Measurements from ENCODE around the gene SMARCB1.
A peak's percentile ranks its signal among the peaks of the same experiment; 100 is the strongest.

The SMARCB1 gene

DNA sequence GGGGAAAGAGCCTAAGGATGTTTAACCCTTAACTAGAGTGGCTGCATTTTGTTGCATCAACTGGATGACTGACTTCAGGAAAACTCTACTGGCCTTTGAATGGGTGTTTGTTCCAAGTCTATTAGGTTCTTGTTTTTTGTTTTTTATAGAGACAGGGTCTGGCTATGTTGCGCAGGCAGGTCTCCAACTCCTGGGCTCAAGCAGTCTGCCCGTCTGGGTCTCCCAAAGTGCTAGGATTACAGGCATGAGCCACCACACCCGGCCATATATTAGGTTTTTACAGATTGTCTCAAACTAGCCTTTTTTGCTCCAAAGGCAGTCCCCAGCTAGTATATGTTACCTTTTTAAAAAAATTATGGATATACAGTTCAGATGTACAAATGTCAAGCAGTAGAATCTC, 1.1 kb downstream of the SMARCB1 start:
- Histone ChIP-seq H3K9ac (ENCODE audit: low read depth in 1 of 2, low read length in 2 of 2) (peak overlapping the region; percentile 71 to 82), H3K36me3 (ENCODE audit: control insufficient read depth in 1 of 2, insufficient read depth in 2 of 2, low read length in 2 of 2) (peaks cover 8 to 25% of the 10 kb centered on the region in 2 donors), H3K4me1 (ENCODE audit: control insufficient read depth in 1 of 2, insufficient read depth in 2 of 2, low read length in 2 of 2) (peaks cover 29 to 33% of the 10 kb centered on the region in 2 donors), H3K27me3 (ENCODE audit: control insufficient read depth in 1 of 2, insufficient read depth in 2 of 2, low read length in 2 of 2) (no peaks in the 10 kb centered on the region), H3K9me3 (ENCODE audit: control insufficient read depth in 1 of 2, low read length in 2 of 2) (no peaks in the 10 kb centered on the region), H3K27ac (ENCODE audit: low read depth, low read length) (no peak overlapping the region), H3K4me3 (ENCODE audit: low read depth in 1 of 2, low read length in 2 of 2) (peak overlapping the region; percentile 91 to 94)

DNA sequence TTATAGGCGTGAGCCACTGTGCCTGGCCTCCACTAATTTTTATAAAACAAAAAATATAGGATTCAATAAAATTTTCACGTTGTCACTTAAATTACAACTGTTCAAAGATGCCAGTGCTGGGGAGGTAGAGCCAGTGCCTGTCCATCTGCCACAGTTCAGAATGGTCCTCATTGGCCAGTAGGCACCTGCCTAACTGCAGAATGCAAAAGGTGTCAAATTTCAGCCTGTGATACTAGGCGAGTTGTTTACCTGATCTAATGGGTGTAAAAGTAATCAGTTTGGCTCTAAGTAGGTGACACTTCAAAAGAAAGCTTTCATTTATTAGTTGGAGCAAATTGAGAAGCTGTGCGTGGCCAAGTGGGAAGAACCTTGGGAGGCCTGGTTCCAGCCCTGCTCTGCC, 2.4 kb downstream of the SMARCB1 start:
- H3K4me3 ChIP-seq (ENCODE audit: low read depth in 1 of 2, low read length in 2 of 2) = no peak overlapping the region
- H3K27me3 ChIP-seq (ENCODE audit: control insufficient read depth in 1 of 2, insufficient read depth in 2 of 2, low read length in 2 of 2) = no peaks in the 10 kb centered on the region
- peaks cover 23 to 28% of the 10 kb centered on the region in 2 donors for H3K4me1 ChIP-seq (ENCODE audit: control insufficient read depth in 1 of 2, insufficient read depth in 2 of 2, low read length in 2 of 2)
- no peak overlapping the region for H3K9ac ChIP-seq (ENCODE audit: low read depth in 1 of 2, low read length in 2 of 2)
- H3K36me3 ChIP-seq (ENCODE audit: control insufficient read depth in 1 of 2, insufficient read depth in 2 of 2, low read length in 2 of 2) = peaks cover 11 to 35% of the 10 kb centered on the region in 2 donors
- no peaks in the 10 kb centered on the region for H3K9me3 ChIP-seq (ENCODE audit: control insufficient read depth in 1 of 2, low read length in 2 of 2)
- H3K27ac ChIP-seq (ENCODE audit: low read depth, low read length) = no peak overlapping the region

DNA sequence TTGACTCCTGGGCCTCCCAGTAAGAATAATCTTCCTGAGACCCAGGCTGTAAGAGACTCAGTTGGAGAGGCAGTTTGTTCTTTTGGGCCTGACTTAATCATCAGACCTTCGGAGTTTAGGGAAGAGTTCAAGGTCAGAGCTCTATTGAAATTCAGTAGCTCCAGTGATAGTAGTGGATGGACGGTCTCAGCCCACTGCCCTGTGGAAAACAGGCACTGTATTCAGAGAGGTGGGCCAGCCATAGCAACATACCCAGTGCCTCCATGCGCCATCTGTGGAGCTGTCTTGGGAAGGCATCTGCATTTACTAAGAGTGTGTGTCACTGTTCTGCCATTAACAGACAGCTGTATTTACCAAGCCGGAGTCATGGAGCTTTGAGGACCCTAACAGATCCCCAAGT, 2.9 kb downstream of the SMARCB1 start:
- Histone ChIP-seq H3K4me3 (ENCODE audit: low read depth in 1 of 2, low read length in 2 of 2) (no peak overlapping the region), H3K27me3 (ENCODE audit: control insufficient read depth in 1 of 2, insufficient read depth in 2 of 2, low read length in 2 of 2) (no peaks in the 10 kb centered on the region), H3K36me3 (ENCODE audit: control insufficient read depth in 1 of 2, insufficient read depth in 2 of 2, low read length in 2 of 2) (peaks cover 11 to 40% of the 10 kb centered on the region in 2 donors), H3K9ac (ENCODE audit: low read depth in 1 of 2, low read length in 2 of 2) (no peak overlapping the region), H3K4me1 (ENCODE audit: control insufficient read depth in 1 of 2, insufficient read depth in 2 of 2, low read length in 2 of 2) (peaks cover 22 to 23% of the 10 kb centered on the region in 2 donors), H3K9me3 (ENCODE audit: control insufficient read depth in 1 of 2, low read length in 2 of 2) (no peaks in the 10 kb centered on the region), H3K27ac (ENCODE audit: low read depth, low read length) (no peak overlapping the region)

DNA sequence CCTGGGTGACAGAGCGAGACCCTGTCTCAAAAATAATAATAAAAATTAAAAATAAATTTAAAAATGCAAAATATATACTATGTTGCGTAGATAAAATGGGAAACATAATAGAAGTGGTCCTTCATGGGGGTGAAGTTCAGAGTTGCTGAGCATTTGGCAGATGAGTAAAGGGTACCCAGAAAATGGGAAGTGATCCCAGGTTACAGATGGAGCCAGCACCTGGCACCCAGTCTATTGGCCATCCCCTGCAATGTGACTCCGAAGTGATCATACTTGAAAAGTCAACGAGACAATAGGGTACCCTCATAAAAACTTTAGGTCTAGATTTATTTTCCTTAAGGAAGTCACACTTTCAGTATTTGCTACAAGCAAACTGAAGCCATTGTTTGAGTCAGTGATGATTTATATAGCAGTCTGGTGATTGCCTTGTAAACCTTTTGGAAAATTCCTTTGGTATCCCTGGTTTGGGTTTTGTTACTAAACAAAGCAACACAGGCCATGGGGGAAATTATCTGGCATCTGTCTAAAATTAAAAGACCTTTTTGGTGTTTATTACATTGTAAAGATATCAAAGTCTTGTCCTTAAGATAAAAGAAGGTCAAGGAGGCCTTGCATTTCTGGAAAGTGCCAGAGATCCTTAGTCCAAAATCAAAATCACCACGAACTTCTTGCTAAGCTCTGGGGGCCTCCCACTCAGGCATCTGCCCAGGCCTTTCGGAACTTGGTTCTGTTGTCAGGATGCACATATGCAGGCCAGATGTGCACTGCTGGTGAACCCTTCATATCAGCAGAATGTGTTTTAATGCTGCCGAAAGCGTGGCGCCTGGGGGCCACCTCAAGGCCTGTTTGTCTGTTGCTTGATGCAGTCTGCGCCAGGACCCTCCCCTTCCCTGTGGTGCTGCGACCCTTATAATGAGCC, 4.3 kb downstream of the SMARCB1 start:
- H3K27ac ChIP-seq (ENCODE audit: low read depth, low read length) = no peak overlapping the region
- no peak overlapping the region for H3K9ac ChIP-seq (ENCODE audit: low read depth in 1 of 2, low read length in 2 of 2)
- no peak overlapping the region for H3K4me3 ChIP-seq (ENCODE audit: low read depth in 1 of 2, low read length in 2 of 2)
- H3K4me1 ChIP-seq (ENCODE audit: control insufficient read depth in 1 of 2, insufficient read depth in 2 of 2, low read length in 2 of 2) = peaks cover 21 to 23% of the 10 kb centered on the region in 2 donors
- H3K36me3 ChIP-seq (ENCODE audit: control insufficient read depth in 1 of 2, insufficient read depth in 2 of 2, low read length in 2 of 2) = peaks cover 14 to 49% of the 10 kb centered on the region in 2 donors
- no peaks in the 10 kb centered on the region for H3K27me3 ChIP-seq (ENCODE audit: control insufficient read depth in 1 of 2, insufficient read depth in 2 of 2, low read length in 2 of 2)
- no peaks in the 10 kb centered on the region for H3K9me3 ChIP-seq (ENCODE audit: control insufficient read depth in 1 of 2, low read length in 2 of 2)

DNA sequence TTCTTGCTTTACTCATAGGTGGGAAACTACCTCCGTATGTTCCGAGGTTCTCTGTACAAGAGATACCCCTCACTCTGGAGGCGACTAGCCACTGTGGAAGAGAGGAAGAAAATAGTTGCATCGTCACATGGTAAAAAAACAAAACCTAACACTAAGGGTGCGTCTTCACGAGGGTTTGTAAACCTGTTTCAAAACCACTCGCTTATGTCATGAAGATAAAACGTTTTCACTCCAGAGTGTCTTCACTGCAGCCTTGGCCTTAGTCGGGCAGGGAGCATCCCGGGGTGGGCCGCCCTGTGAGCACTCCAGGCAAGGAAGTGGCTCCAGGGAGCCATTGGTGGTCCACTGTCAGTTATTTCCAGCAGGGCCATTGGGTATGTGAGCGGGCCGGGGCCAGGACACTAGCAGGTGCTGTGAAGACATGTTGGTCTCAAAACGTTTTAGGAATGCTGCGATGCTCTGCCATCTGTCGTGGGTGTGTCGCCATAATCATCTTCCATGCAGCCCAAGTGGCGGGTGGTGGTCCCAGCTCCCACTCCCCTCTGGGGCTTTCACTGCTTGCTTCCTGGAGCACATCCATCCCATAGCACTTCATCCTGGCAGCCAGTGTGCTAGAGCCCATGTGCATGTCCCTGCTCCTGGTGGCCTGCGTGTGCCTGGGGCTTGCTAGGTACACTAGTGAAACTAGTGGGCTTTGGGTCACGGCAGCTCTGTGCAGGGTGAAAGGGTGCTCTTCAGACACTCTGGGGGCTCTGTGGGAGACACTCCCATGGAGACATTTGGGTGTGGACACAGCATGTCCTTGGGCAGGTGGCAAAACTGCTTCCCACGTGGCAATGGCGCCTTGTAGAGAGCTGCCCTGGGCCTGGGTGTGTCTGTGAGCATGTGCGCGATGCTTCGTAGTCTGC, 5.2 kb downstream of the SMARCB1 start:
- no peaks in the 10 kb centered on the region for H3K9me3 ChIP-seq (ENCODE audit: control insufficient read depth in 1 of 2, low read length in 2 of 2)
- H3K27me3 ChIP-seq (ENCODE audit: control insufficient read depth in 1 of 2, insufficient read depth in 2 of 2, low read length in 2 of 2) = no peaks in the 10 kb centered on the region
- H3K27ac ChIP-seq (ENCODE audit: low read depth, low read length) = no peak overlapping the region
- no peak overlapping the region for H3K9ac ChIP-seq (ENCODE audit: low read depth in 1 of 2, low read length in 2 of 2)
- H3K36me3 ChIP-seq (ENCODE audit: control insufficient read depth in 1 of 2, insufficient read depth in 2 of 2, low read length in 2 of 2) = peaks cover 19 to 56% of the 10 kb centered on the region in 2 donors
- H3K4me3 ChIP-seq (ENCODE audit: low read depth in 1 of 2, low read length in 2 of 2) = no peak overlapping the region
- peaks cover 15 to 18% of the 10 kb centered on the region in 2 donors for H3K4me1 ChIP-seq (ENCODE audit: control insufficient read depth in 1 of 2, insufficient read depth in 2 of 2, low read length in 2 of 2)

DNA sequence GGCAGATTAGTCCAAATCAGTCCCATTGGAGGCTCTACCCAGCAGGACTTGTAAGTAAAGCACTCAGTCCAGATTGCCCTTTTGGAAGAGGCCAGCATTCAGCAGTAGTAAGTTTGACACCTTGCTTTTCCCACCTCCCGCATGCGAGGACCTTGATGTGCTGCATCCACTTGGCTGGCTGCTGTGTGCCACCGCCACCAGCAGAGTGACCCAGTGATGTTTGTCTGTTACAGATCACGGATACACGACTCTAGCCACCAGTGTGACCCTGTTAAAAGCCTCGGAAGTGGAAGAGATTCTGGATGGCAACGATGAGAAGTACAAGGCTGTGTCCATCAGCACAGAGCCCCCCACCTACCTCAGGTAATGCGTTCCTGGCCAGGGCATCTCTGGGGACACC, 6.6 kb downstream of the SMARCB1 start:
- Histone ChIP-seq H3K4me3 (ENCODE audit: low read depth in 1 of 2, low read length in 2 of 2) (no peak overlapping the region), H3K27ac (ENCODE audit: low read depth, low read length) (no peak overlapping the region), H3K9ac (ENCODE audit: low read depth in 1 of 2, low read length in 2 of 2) (no peak overlapping the region), H3K36me3 (ENCODE audit: control insufficient read depth in 1 of 2, insufficient read depth in 2 of 2, low read length in 2 of 2) (peaks cover 23 to 64% of the 10 kb centered on the region in 2 donors), H3K27me3 (ENCODE audit: control insufficient read depth in 1 of 2, insufficient read depth in 2 of 2, low read length in 2 of 2) (no peaks in the 10 kb centered on the region), H3K9me3 (ENCODE audit: control insufficient read depth in 1 of 2, low read length in 2 of 2) (no peaks in the 10 kb centered on the region), H3K4me1 (ENCODE audit: control insufficient read depth in 1 of 2, insufficient read depth in 2 of 2, low read length in 2 of 2) (peaks cover 7 to 10% of the 10 kb centered on the region in 2 donors)

DNA sequence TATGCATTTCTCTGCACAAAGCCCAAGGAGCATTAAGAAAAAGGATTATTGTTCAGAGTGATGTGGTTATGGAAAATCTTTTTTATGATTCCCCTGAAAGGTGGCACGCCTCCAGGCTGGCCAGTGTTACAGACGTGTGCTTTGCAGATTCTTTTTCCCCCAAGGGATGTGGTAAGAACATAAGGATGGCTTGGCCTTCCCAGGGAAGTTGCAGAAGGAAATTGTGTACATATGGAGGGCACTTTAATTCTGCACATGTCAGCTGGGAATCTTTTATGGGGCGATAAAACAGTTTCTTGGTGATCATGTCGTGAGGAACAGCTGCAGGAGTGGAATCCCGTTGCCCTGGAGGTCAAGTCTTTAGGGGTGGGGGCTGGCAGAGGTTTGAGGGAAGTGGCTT, 9.7 kb downstream of the SMARCB1 start:
- no peaks in the 10 kb centered on the region for H3K9me3 ChIP-seq (ENCODE audit: control insufficient read depth in 1 of 2, low read length in 2 of 2)
- no peak overlapping the region for H3K27ac ChIP-seq (ENCODE audit: low read depth, low read length)
- no peak overlapping the region for H3K4me3 ChIP-seq (ENCODE audit: low read depth in 1 of 2, low read length in 2 of 2)
- H3K36me3 ChIP-seq (ENCODE audit: control insufficient read depth in 1 of 2, insufficient read depth in 2 of 2, low read length in 2 of 2) = peaks cover 41 to 77% of the 10 kb centered on the region in 2 donors
- no peaks in the 10 kb centered on the region for H3K27me3 ChIP-seq (ENCODE audit: control insufficient read depth in 1 of 2, insufficient read depth in 2 of 2, low read length in 2 of 2)
- no peaks in the 10 kb centered on the region for H3K4me1 ChIP-seq (ENCODE audit: control insufficient read depth in 1 of 2, insufficient read depth in 2 of 2, low read length in 2 of 2)
- H3K9ac ChIP-seq (ENCODE audit: low read depth in 1 of 2, low read length in 2 of 2) = no peak overlapping the region

DNA sequence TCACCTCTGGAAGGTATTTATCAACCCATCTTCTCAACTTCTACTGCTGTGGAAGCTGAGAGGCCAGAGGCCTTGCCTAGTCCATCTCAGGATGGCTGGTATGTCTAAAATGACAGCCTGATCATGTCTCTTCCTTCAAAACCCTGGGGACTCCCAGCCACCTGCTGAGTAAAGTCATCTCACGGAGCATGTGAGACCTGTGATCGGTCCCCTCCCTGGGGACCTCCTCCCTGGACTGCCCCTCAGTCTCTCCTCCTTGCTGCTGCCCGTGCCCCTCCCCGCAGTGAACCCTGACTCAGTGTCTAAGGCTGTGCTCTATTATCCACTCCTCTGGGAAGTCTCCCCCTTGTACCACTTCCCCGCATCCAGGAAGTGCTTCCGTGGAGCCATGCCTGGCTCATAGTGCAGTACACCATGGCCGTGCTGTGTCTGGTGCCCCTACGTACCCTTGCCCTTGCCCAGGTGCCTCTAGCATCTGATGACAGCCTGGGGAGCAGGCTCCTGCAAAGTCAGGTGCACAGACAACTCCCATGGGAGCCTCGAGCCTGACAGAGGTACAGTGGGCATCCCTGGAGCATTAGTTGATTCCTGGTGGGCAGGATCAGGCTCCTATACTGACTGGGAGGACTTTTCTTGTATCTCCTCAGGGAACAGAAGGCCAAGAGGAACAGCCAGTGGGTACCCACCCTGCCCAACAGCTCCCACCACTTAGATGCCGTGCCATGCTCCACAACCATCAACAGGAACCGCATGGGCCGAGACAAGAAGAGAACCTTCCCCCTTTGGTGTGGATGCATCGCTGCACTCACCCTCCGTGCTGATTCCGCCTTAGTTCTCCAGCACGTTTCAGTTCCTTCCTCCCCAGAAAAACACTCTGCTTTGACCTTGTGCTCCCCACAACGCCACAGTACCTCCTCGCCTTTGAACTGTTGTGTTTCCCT, 13.8 kb downstream of the SMARCB1 start:
- Histone ChIP-seq H3K9me3 (ENCODE audit: control insufficient read depth in 1 of 2, low read length in 2 of 2) (no peaks in the 10 kb centered on the region), H3K27ac (ENCODE audit: low read depth, low read length) (no peak overlapping the region), H3K27me3 (ENCODE audit: control insufficient read depth in 1 of 2, insufficient read depth in 2 of 2, low read length in 2 of 2) (no peaks in the 10 kb centered on the region), H3K36me3 (ENCODE audit: control insufficient read depth in 1 of 2, insufficient read depth in 2 of 2, low read length in 2 of 2) (peaks cover 58 to 75% of the 10 kb centered on the region in 2 donors), H3K4me1 (ENCODE audit: control insufficient read depth in 1 of 2, insufficient read depth in 2 of 2, low read length in 2 of 2) (no peaks in the 10 kb centered on the region), H3K4me3 (ENCODE audit: low read depth in 1 of 2, low read length in 2 of 2) (no peak overlapping the region), H3K9ac (ENCODE audit: low read depth in 1 of 2, low read length in 2 of 2) (no peak overlapping the region)

DNA sequence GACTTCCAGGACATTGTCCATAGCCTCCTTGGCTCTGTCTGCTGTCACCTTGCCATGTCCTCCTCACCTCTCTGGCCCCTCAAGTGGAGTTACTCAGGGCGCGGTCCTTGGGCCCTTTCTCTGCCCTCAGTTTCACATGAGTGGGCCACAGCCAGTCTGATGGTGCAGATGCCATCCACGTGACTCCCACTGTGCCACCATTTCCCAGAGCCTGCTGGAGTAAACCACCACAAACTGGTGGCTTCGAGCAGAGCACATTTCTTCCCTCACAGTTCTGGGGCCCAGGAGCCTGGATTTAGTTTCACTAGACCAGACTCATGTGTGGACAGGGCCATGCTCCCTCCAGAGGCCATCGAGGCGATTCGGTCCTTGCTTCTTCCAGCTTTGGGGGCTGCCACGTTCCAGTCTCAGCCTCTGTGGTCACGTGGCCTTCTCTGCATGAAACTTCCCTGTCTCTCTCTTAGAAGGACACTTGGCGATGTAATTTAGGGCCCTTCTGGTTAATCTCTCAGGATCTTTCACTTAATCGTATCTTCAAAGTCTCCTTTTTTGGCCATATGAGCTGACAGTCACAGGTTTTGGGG, 14.6 kb downstream of the SMARCB1 start:
- H3K9me3 ChIP-seq (ENCODE audit: control insufficient read depth in 1 of 2, low read length in 2 of 2) = no peaks in the 10 kb centered on the region
- peaks cover 60 to 80% of the 10 kb centered on the region in 2 donors for H3K36me3 ChIP-seq (ENCODE audit: control insufficient read depth in 1 of 2, insufficient read depth in 2 of 2, low read length in 2 of 2)
- H3K27ac ChIP-seq (ENCODE audit: low read depth, low read length) = no peak overlapping the region
- H3K9ac ChIP-seq (ENCODE audit: low read depth in 1 of 2, low read length in 2 of 2) = no peak overlapping the region
- H3K27me3 ChIP-seq (ENCODE audit: control insufficient read depth in 1 of 2, insufficient read depth in 2 of 2, low read length in 2 of 2) = no peaks in the 10 kb centered on the region
- no peak overlapping the region for H3K4me3 ChIP-seq (ENCODE audit: low read depth in 1 of 2, low read length in 2 of 2)
- H3K4me1 ChIP-seq (ENCODE audit: control insufficient read depth in 1 of 2, insufficient read depth in 2 of 2, low read length in 2 of 2) = no peaks in the 10 kb centered on the region
